Adrenal gland (tissue), 12 donors: ENCODE data around the gene ANKRD33B. TPM values are rescaled to one million over a fixed set of nuclear protein-coding genes. Genes with fewer than 3 reads are reported as not detected.
"Not testable (repeated sequence)": the region's sequence is repeated elsewhere in the genome, so short reads cannot be mapped to it uniquely, and the experiment has no call there.

Experiments
- DNase-seq, 7 donors: peaks; one replicate each; pipeline ENCODE4 v3.0.0-alpha.2; 2019 to 2020
- H3K27ac ChIP-seq, 5 donors: fragments of 200-600 bp; sonication (generic) in 4 of 5; 1 replicate in 3 of 5; 2 replicates in 2 of 5; pipeline versions ENCODE4 v1.5.1 to v1.8.0; 2016 to 2020; ENCODE audit warnings: mild to moderate bottlenecking in 1 of 5
- H3K27me3 ChIP-seq: fragments of 200-600 bp; 2 replicates; pipeline ENCODE4 v1.8.0; 2021
- H3K36me3 ChIP-seq, 2 donors: fragments of 200-600 bp; replicated peaks in 1 of 2; 1 replicate in 1 of 2; 2 replicates in 1 of 2; pipeline versions ENCODE4 v1.5.1 to v1.8.0; 2018 to 2022
- H3K4me1 ChIP-seq, 2 donors: fragments of 200-600 bp; replicated peaks in 1 of 2; 1 replicate in 1 of 2; 2 replicates in 1 of 2; pipeline versions ENCODE4 v1.5.1 to v1.8.0; 2018 to 2021
- H3K4me3 ChIP-seq, 4 donors: fragments of 200-600 bp; sonication (generic) in 3 of 4; one replicate each; pipeline ENCODE4 v1.5.1; 2016 to 2018
- H3K9me3 ChIP-seq, 3 donors: fragments of 200-600 bp; sonication (generic) in 1 of 3; replicated peaks in 1 of 3; 1 replicate in 2 of 3; 2 replicates in 1 of 3; pipeline versions ENCODE4 v1.5.1 to v1.8.0; 2016 to 2021
- CTCF ChIP-seq, 6 experiments: fragments of 450-650 bp in 4 of 6; fragments of 200-600 bp in 2 of 6; sonication (generic) in 1 of 6; IDR thresholded peaks; 1 replicate in 5 of 6; 2 replicates in 1 of 6; pipeline versions ENCODE4 v1.5.1 to v1.8.0; 2016 to 2021; ENCODE audit warnings: antibody characterized with exemption in 6 of 6, mild to moderate bottlenecking in 2 of 6, moderate library complexity in 1 of 6
- POLR2A ChIP-seq, 2 donors: fragments of 450-650 bp; IDR thresholded peaks; one replicate each; pipeline ENCODE4 v1.6.1; 2017; ENCODE audit warnings: antibody characterized with exemption in 2 of 2, mild to moderate bottlenecking in 2 of 2, moderate library complexity in 1 of 2
- WGBS, 4 donors: extraction: QIAGEN DNeasy Blood & Tissue Kit in 2 of 4; methylation state at CpG; one replicate each; pipeline versions ENCODE4 v1.1.5 to v1.1.7; 2013 to 2017; 5-methylcytosine and 5-hydroxymethylcytosine counted together
- intact Hi-C, 2 donors: fragments of 100-400 bp; cut with DNase I; formaldehyde crosslinking; loops; one replicate each; pipeline versions ENCODE4 v1.14.1 to v1.15.0; 2022 to 2023
- polyA plus RNA-seq, 3 donors: library from polyadenylated mRNA; stranded (reverse); fragments of 200-250 nt in 2 of 3; fragments of 350-450 nt in 1 of 3; fragmentation: Illumina TruSeq in 1 of 3; extraction: RNeasy Lipid Tissue Mini Kit (QIAGEN cat#74804) in 1 of 3; gene quantifications; one replicate each; pipeline ENCODE4 v1.2.3, GENCODE V29; 2013 to 2014
- total RNA-seq, 9 donors: library from RNA; depleted of rRNA in 4 of 9; stranded (reverse); fragments of >200 nt in 4 of 9; fragments of 120-200 nt in 1 of 9; fragmentation: NEBNext Ultra II Directional in 1 of 9; extraction: Animal tissue kit (Norgen Biotek cat#: 25700) in 1 of 9; gene quantifications; one replicate each; pipeline versions ENCODE4 v1.1.0 to v1.2.4, GENCODE V29; 2013 to 2023
- donor health status: healthy with polysubstance abuse.
- donor health status: Bipolar disorder and iron deficiency.
- donor health status: DM: yes; HTN: yes; CAD: no.
- donor health status: DM: no; HTN: no; CAD: no.
- donor health status: DM: no; HTN: no; CAD: no.
- donor health status: DM: yes; HTN: yes; CAD: no.

The ANKRD33B gene
- total and polyA plus RNA-seq, 12 donors, result 0.14 to 0.69 (median 0.23) TPM

- TF ChIP-seq CTCF (IDR thresholded peaks at IDR 0.05), result no peak
- TF ChIP-seq POLR2A (IDR thresholded peaks at IDR 0.05), result no peak
- no peak for DNase-seq
- no peaks in the 10 kb centered on the region for H3K4me1 ChIP-seq
- no peak overlapping the region for H3K27ac ChIP-seq
- no peaks in the 10 kb centered on the region for H3K9me3 ChIP-seq
- intact Hi-C loops, result no loop called here
- 82 to 100% (median 89%) methylated on average over 1 to 7 of the region's 7 CpGs for WGBS, 4 donors
- no peak overlapping the region for H3K4me3 ChIP-seq
- H3K27me3 ChIP-seq, result no peaks in the 10 kb centered on the region
- no peaks in the 10 kb centered on the region for H3K36me3 ChIP-seq
Observed at GRCh38 chr5:10572451-10572850, 8.6 kb downstream of the ANKRD33B start.

GRCh38 chr5:10573487-10574145 is 9.7 kb downstream of the ANKRD33B start:
- Histone ChIP-seq H3K27ac (no peak overlapping the region), H3K36me3 (no peaks in the 10 kb centered on the region), H3K9me3 (no peaks in the 10 kb centered on the region), H3K27me3 (no peaks in the 10 kb centered on the region), H3K4me3 (no peak overlapping the region), H3K4me1 (no peaks in the 10 kb centered on the region)
- no peak for DNase-seq
- 86 to 91% (median 86%) methylated on average over 8 of the region's 8 CpGs for WGBS, 4 donors
- TF ChIP-seq CTCF (IDR thresholded peaks at IDR 0.05) (no peak), POLR2A (IDR thresholded peaks at IDR 0.05) (no peak)
- intact Hi-C loops, result no loop called here

GRCh38 chr5:10574879-10575278 is 11.0 kb downstream of the ANKRD33B start:
- H3K4me1 ChIP-seq, intact Hi-C loops, H3K4me3 ChIP-seq, H3K36me3 ChIP-seq, DNase-seq, H3K27me3 ChIP-seq, H3K9me3 ChIP-seq, H3K27ac ChIP-seq: not testable (repeated sequence)
- WGBS, 4 donors, result 89 to 100% (median 90%) methylated on average over 1 to 7 of the region's 7 CpGs; no CpG with 5 or more reads in 1 of the 4 donors

GRCh38 chr5:10576121-10576789 is 12.4 kb downstream of the ANKRD33B start:
- no peaks in the 10 kb centered on the region for H3K36me3 ChIP-seq
- no peak for TF ChIP-seq POLR2A (IDR thresholded peaks at IDR 0.05)
- TF ChIP-seq CTCF (IDR thresholded peaks at IDR 0.05), result no peak
- H3K27me3 ChIP-seq, result no peaks in the 10 kb centered on the region
- H3K4me3 ChIP-seq, result no peak overlapping the region
- no peaks in the 10 kb centered on the region for H3K4me1 ChIP-seq
- H3K9me3 ChIP-seq, result no peaks in the 10 kb centered on the region
- no peak for DNase-seq
- intact Hi-C loops, result no loop called here
- WGBS, 4 donors, result 86 to 92% (median 91%) methylated on average over 7 of the region's 7 CpGs
- no peak overlapping the region for H3K27ac ChIP-seq

- no peak for TF ChIP-seq POLR2A (IDR thresholded peaks at IDR 0.05)
- no peak for TF ChIP-seq CTCF (IDR thresholded peaks at IDR 0.05)
- H3K9me3 ChIP-seq, result no peaks in the 10 kb centered on the region
- 63 to 83% (median 76%) methylated on average over 6 to 7 of the region's 7 CpGs for WGBS, 4 donors
- no peak overlapping the region for H3K27ac ChIP-seq
- no peak overlapping the region for H3K4me3 ChIP-seq
- H3K27me3 ChIP-seq, result no peaks in the 10 kb centered on the region
- no peaks in the 10 kb centered on the region for H3K36me3 ChIP-seq
- H3K4me1 ChIP-seq, result no peaks in the 10 kb centered on the region
- DNase-seq, result peak in 1 of 7 donors; percentile 43
- intact Hi-C loops, result no loop called here
Observed at GRCh38 chr5:10576790-10577189, 12.9 kb downstream of the ANKRD33B start.
